Myocyte (in vitro differentiated cells): ENCODE results near the gene BDKRB2. TPM values are rescaled to one million over a fixed set of nuclear protein-coding genes. Genes with fewer than 3 reads are reported as not detected.

ENCODE experiments used
- DNase-seq: peaks from one replicate; pipeline ENCODE4 v3.0.0-alpha.2; 2012; ENCODE audit warnings: low read depth
- total RNA-seq: library from RNA; depleted of rRNA; stranded (reverse); fragments of >200 nt; gene quantifications from 2 replicates; pipeline ENCODE4 v1.2.3, GENCODE V29; 2014

Gene BDKRB2
- total RNA-seq, 1 donor from 2014 or later = 0.19 TPM

GRCh38 chr14:96197969-96198368 is 6.7 kb upstream of the BDKRB2 start:
- DNase-seq = no peak

- no peak for DNase-seq
These were observed 6.1 kb upstream of the BDKRB2 start for GRCh38 chr14:96198430-96199130.

- no peak for DNase-seq
These were observed 3.5 kb upstream of the BDKRB2 start for GRCh38 chr14:96201157-96201556.

- no peak for DNase-seq
These were observed 2.7 kb upstream of the BDKRB2 start for GRCh38 chr14:96201965-96202364.

GRCh38 chr14:96202441-96203094 is 2.1 kb upstream of the BDKRB2 start:
- no peak for DNase-seq

- no peak for DNase-seq
These were observed 1.5 kb upstream of the BDKRB2 start for GRCh38 chr14:96203116-96203515.

- DNase-seq = peak; percentile 64
These were observed 1.0 kb upstream of the BDKRB2 start for GRCh38 chr14:96203635-96204034.

GRCh38 chr14:96205059-96205977 is 679 bp downstream of the BDKRB2 start:
- no peak for DNase-seq

- no peak for DNase-seq
These were observed 1.3 kb downstream of the BDKRB2 start for GRCh38 chr14:96205978-96206360.

GRCh38 chr14:96206461-96206860 is 1.8 kb downstream of the BDKRB2 start:
- DNase-seq = no peak

GRCh38 chr14:96207686-96208085 is 3.0 kb downstream of the BDKRB2 start:
- DNase-seq = no peak

GRCh38 chr14:96208739-96209138 is 4.1 kb downstream of the BDKRB2 start:
- no peak for DNase-seq

GRCh38 chr14:96212140-96212539 is 7.5 kb downstream of the BDKRB2 start:
- no peak for DNase-seq

GRCh38 chr14:96212896-96213295 is 8.3 kb downstream of the BDKRB2 start:
- DNase-seq = no peak

- DNase-seq = no peak
These were observed 9.3 kb downstream of the BDKRB2 start for GRCh38 chr14:96213871-96214465.

- DNase-seq = no peak
These were observed 10.2 kb downstream of the BDKRB2 start for GRCh38 chr14:96214793-96215192.

GRCh38 chr14:96215452-96216244 is 11.0 kb downstream of the BDKRB2 start:
- no peak for DNase-seq

GRCh38 chr14:96216627-96217026 is 12.0 kb downstream of the BDKRB2 start:
- no peak for DNase-seq

- DNase-seq = peak; percentile 50
These were observed 12.8 kb downstream of the BDKRB2 start for GRCh38 chr14:96217376-96217913.

- no peak for DNase-seq
These were observed 16.5 kb downstream of the BDKRB2 start for GRCh38 chr14:96221109-96221650.
